GM21423 (cell line): ENCODE measurements around the gene CIB4.

Source experiments
- ATAC-seq: cut with Tn5 transposase; IDR thresholded peaks from one replicate; pipeline ENCODE4 v1.9.1; 2021; ENCODE audit warnings: mild to moderate bottlenecking, moderate library complexity; ENCODE audit not compliant: unreplicated experiment

CIB4 gene

DNA sequence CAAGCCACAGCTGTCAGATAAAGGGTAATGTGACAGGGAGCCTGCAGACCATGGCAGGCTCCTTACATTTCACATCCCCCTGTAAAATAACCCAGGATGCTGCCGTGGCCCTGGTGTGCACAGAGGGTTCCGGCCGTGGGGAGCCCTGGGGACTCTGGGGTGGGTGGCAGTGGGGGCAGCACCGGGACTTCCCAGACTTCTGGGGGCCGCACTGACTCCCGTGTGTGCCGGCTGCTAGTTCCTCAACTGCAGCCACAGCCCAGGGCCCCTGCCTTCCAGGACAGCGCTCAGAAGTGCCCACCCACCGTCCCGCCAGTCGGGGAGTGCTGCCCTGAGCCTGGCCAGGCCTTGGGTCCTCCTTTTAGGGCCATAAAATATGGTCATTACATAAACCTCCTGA is 56.5 kb downstream of the CIB4 start:
- ATAC-seq: no peak

DNA sequence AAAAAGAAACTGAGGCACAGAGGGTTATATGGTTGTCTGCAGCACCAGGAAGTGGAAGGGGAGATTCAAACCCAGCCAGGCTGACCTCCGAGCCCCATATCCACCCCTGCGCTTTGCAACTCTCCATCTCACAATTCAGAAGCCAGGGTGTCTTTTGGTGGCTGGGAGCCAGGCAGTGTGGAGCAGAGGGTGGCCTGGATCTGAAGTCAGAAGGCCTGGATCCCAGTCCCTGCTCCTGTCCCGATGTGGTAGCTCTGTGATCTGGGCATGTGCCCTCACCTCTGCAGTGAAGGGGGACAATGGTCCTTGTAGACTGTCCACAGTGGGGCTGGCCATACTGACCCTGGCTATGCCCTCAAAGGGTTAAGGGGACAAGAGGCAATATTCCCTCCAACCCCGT is 57.0 kb downstream of the CIB4 start:
- ATAC-seq: no peak

DNA sequence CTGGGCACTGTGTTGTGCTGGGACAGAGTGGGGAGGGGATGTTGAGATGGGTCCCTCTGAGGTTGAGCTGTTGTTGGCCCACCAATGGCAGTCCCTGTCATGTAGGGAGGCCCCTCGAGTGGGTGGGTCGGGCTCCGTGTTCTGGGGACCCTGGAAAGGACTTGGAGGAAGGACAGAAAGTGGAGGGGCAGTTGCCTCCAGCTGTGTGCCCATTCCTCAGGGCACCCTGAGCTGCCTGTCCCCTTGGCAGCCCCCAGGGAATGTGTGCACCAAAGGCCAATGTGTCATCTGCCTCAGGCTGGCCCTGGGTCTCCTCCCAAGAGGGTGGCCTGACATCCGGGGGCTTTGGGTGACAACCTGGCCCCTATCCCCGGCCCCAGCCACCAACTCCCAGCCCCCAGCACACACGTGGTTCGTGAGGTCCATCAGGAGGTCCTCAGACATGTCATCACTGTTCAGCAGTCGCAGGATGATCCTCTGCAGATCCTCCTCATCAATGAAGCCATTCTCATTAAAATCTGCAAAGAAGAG is 57.7 kb downstream of the CIB4 start:
- no peak for ATAC-seq

DNA sequence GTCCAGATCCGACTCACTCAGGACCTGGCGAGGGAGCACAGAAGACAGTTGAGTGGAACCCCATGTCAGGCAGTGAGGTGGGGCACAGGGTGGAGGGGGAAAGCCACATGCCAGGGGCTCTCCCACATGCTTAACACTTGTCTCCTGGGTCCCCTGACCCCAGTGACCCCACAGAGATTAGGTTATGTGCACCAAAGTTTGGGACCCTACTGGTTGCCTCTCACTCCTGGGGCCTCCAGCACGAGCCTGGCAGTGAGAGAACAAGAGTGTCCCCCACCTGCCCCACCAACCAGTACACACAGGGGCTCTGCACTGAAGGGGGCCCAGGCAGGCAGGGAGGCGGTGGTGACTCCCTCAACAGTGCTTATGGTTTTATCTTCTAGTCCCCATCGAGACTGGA is 58.3 kb downstream of the CIB4 start:
- no peak for ATAC-seq

DNA sequence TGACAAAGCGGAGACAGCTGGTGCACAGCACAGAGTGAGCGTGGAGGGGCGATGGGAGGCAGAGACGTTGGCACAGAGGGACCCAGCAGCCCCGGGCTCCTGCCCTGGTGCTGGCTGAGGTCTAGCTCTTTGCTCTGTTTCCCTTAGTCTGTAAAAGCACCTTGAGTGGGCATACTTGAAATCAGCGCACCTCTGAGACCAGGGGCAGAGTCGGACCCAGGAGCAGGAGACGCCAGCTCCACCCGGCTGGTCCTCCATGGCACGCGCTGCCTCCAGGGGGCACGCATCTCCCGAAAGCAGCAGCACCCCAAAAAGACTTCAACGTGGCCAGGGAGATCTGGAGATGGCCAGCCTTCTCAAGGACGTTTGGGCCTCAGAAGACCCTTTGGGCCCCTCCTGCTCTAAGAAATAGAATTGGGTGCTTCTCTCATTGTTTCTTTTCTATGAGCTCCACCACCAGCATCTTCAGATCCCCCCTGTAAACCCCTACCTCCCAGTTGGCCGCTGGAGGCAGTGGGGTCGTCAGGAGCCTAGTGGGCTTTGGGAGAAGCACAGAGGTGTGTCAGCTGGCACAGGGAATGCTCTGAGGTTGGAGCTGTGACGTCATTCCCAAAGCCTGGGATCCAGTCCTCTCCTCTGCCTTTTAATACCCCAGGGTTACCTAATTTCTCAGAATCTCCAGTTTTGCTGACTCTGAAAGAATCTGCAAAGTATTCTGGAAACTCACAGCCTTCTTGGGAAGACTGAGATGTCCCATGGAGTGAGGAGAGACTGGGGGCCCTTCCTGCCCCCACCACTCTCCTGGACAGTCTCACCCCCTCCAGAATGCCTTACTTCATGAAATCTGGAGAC is 58.9 kb downstream of the CIB4 start:
- no peak for ATAC-seq

DNA sequence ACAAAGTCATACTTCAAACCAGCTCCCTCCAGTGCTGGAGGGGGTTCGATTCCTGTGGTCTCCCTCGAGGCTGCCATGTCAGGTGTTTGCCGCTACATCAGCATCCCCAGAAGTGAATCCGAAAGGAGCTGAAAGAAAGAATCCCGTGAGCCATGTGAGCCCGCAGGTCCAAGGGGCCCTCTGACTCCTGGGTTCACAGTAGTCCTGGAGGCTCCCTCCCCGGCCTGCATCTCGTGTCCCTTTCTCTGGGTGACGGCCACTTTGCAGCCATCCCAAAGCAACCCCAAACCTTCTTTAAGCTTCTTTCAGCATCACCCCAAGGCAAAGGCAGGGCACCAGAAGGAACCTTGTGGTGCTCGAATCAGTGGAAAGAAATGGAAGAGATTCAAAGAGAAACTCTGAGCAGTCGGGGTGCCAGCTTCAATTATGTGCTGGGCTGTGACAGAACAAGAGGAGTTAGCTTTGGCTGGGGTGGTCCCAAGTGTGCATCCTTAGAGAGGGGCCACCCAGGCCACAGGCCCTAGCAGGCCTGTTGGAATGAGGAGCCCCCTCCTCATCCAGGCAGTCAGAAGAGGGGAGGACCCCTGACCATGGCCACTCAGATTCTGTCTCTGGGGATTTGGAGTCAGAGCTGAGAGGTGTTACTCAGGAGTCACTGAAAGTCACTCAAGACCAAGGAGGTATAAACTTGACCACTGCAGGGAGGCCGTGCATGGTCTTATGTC is 59.7 kb downstream of the CIB4 start:
- no peak for ATAC-seq

DNA sequence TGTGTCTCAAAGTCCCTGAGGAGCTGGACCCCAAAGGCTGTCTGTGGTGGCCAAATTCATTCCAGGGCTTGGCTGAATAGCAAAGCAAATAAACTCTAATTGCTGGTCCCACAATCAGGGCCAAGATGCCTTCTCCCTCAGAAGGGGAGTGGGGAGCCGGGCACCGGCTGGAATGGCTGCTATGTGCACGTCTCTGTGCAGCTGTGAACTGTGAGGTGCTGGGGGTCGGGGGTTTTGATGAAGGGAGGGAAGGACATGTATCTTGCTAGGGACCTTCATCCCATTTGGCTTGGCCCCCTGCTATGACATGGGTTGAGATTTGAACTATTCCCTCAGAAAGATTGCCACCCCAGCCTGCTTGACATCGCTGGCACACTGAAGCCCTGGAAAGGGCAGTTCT is 60.4 kb downstream of the CIB4 start:
- ATAC-seq: no peak

DNA sequence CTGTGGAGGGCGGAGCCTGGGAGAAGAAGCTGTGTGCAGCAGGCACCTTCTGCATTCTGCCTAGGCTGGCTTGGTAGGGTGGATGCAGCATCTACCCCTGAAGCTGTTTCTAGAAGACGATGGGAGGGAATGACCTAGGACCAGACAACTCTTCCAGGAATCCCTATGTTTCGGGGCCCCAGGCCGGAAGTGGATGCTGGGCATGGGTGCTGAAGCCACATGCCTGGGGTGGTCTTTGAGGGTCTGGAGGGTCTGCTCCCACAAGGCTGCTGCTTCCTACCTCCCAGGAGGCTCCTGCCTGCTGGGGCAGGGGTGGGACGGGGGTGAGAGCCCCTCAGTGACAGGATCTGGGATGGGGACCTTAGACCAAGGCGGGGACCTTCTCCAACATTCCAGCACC is 61.0 kb downstream of the CIB4 start:
- ATAC-seq: no peak

DNA sequence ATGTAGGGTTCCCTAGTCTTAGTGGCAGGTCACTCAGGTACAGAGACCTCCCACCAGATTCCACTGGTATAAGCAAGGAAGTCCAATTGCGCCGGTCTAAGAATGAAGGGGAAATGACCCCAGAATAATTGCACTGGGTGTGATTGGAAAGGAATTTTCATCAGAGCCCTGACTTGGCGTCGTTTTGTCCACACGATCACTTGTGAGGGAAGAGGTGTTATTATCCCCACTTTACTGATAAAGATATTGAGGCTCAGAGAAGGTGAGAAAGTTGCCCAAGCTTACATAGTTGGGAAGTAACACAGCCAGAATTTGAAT is 61.5 kb downstream of the CIB4 start:
- no peak for ATAC-seq

DNA sequence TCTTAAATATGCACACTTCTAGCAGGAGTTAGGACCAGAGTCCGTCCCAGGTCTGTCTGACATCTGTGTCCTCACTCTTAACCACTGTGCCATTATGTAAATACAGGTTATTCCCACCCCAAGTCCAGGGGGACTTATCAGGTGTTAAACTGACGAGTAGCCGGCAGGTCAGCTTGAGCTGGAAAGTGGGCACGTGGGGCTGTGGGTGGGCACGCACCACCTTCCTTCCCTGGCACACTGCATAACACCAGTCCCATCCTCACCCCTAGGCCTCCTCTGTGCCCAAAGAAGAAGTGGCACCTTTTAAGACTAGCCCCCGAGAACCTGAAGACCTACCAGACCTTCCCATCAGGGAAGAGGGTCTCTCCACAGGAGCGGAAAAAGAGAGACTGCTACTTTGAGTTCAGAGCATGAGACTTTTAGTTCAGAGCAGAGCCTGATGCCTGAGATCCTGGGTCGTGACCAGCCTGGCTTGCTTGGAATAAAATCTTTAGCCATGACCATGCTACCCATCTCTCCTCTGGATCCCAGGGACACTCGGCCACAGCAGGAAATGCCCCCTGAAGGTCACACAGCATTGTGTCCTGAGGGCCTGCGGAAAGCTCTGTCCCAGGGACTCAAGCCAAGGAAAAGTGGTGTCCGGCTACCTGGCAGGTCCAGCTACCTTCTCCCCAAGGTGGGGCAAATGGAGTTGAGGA is 62.0 kb downstream of the CIB4 start:
- ATAC-seq: no peak

DNA sequence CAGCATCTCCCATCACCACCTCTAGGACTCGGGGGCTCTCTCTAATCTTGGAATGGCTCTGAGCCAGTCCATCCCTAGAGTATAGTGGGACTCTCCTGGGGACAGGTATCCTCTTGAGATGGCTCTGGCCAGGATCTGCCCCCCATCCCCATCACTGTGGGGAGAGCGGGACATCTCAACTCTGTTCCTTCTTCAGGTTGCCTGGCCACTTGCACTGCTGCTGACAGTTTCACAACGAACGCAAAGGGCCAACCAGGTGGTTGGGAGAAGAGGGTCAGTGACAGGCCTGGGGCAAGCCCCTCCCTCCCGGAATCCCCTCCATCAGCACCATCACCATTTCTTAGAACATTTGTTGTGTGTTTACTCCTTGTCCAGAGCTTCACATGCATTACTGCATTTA is 62.6 kb downstream of the CIB4 start:
- ATAC-seq: no peak

DNA sequence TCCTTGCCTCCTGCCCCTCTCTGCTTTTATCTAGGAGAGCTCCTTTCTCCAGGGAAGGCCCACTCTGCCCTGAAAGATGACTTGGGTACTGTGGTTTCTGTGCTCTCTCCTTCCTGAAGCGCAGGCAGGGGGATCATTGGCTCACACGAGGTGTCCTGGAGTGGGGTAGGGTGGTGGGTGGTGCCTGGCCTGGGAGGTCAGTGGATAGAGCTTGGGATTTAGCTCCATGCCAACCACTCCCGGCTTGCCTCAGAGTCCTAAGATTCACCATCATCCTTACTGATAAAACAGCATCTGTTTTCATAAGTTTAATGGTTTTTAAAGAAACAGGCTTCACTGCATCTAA is 63.1 kb downstream of the CIB4 start:
- ATAC-seq: no peak

DNA sequence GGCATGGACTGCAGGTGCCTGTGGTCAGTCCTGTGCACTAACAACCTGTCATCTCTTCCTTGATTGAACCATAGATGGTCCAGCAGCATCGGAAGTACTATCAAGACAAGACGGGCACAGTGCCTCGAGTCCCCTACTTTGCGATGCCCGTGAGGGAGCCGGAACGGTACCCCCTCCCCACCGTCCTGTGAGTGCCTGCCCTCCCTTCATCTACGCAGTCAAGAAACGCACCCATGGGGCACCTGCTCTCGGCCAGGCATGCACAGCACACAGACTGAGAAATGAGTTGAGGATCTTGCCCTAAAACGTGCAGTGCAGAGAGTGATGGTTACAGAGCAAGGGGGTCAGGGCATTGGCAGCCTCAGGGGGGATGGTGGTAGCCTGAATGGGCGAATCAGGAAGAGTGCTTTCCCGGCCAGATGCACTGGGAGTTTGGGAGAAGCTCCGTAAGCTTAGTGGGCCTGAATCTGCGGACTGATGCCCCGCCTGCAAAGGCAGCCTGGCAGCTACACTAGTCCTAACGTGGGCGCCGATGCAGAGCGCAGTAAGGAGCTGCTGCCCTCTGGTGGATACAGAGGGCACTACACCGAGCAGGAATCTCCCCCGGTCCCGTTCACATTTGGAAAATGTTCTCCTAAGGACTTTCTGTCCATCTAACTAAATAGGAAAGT is 63.6 kb downstream of the CIB4 start:
- no peak for ATAC-seq

DNA sequence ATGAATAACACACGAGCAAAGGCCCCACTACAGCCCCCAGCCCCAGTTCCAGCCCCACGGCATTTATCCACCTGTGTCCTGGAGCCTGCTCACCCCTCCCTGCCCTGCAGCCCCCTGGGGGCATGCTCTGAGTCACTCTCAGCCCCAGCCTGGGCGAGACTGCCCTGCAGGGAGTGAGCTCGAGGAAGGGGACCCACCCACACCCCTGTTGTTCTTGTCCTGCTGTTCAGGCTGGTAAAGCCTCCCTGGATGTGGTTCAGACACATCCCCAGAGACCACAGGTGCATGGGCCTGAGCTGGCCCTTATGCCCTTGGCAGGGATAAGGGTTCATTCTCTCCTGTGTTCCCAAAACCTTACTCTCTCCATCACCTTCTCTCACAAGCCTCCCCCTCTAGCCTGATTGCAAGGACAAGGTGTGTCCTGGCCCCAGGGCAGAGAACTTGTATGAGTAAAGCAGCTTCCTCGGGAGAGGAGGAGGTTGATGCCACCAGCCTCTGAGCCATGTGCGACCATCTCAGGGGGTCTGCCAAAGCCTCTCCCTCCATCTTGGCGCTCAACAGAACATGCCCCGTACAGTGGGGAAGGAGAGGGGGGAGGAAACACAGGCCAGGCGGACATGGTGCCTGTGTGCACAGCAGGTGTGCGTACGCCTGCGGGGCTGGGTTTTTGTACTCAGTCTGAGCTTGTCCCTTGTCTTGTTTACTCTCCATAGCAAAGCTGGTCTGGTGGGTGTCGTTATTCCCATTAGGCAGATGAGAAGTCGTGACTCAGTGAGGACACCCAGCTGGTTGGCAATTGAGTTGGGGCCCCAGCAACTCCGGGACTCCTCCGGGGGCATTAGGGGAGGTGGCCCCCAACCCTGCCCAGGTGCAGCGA is 64.4 kb downstream of the CIB4 start:
- ATAC-seq: no peak

DNA sequence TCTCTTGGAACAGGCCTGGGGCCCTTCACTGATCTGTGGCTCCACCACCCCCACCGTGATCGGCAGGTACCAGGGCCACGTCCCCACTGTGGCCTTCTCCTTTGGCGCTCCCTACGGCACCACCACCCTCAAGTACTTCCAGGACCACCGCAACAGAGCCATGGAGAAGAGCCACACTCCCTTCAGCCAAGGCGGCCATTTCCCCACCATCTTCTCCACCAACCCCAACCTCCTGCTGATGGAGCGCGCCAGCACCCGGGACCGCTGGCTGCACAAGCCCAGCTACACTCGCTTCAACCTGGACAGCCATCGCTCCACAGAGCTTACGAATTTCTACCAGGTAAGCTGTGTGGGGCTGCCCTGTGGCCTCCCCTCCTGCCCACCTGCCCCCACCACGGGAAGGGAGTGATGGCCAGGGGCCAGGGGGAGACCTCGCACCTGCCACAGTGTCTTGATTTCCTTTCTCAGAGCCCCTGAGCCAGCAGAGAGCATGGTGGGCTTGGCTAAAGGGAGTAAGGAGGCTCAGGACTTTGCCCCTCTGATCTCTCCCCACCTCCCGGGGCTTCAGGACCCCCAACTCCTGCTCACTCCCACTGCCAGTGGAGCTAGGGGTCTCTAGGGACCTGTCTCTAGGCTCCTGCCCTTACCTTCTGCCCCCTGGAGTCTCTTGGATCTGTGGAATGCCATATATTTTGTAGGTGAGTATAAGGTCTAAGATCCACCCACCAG is 65.2 kb downstream of the CIB4 start:
- no peak for ATAC-seq

DNA sequence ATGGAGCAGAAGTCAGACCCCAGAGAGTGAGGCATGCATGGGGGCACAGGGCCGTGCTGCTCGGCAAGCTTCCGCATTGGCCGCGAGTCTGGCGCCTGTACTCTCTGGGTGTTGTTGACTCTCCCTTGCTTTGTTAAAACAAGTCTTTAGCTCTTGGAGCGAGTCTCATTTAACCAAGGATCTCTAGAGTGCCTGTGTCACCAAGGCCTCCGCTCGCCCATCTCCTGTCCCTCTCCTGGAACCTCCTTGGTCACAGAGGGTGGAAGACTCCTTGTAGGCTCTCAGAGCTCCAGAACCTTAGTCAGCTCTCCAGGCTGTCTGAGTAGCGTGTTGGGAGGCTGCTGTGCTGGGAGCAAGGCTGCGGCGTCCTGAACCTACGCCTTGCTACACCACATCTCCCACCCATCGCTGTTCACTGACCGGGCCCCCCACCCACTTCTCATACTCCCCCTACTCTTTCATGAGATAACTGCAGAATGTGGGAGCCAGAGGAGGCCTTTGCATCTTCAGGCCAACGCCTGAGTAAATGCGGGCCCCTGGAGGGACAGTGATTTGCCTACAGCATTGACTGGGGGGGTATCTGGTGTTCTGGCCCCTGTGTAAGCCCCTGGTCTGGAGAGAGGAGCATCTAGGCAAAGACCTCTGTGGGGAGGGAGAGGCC is 66.1 kb downstream of the CIB4 start:
- no peak for ATAC-seq

DNA sequence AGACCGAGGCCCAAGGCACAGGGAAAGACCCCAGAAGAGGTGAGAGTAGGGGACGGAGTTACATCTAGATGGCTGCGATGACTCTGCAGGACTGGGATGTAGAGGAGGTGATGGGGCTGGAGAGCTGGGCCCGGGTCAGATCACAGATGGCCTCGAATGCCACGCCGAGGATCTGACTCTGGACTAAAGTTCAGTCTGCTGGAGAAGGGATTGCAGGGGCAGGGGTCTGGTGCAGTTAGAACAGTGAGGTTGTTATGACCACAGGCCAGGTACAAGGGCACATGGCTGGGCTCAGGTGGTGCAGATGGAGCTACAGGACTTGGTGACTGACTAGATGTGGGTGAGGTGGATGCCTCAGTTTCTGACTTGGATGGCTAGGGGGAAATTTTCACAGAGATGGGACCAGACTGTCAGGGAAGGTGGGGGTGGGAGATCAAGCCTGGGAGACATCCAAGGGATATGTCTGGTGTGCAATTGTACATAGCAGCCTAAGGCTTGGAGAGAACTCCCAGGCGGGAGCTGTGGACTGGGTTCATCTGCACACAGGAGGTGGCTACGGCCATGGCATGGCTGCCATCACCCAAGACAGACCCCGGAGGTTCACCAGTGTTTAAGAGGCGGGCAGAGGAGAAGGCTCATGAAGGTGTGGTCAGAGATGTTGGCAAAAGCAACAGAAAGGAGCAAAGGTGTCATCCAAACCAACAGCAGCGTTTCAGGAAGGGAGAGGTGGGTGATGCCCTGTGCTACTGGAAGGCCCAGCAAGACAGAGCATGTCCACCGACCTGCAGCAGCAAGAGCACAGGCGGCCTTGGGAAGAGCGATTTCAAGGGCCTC is 66.9 kb downstream of the CIB4 start:
- ATAC-seq: no peak

DNA sequence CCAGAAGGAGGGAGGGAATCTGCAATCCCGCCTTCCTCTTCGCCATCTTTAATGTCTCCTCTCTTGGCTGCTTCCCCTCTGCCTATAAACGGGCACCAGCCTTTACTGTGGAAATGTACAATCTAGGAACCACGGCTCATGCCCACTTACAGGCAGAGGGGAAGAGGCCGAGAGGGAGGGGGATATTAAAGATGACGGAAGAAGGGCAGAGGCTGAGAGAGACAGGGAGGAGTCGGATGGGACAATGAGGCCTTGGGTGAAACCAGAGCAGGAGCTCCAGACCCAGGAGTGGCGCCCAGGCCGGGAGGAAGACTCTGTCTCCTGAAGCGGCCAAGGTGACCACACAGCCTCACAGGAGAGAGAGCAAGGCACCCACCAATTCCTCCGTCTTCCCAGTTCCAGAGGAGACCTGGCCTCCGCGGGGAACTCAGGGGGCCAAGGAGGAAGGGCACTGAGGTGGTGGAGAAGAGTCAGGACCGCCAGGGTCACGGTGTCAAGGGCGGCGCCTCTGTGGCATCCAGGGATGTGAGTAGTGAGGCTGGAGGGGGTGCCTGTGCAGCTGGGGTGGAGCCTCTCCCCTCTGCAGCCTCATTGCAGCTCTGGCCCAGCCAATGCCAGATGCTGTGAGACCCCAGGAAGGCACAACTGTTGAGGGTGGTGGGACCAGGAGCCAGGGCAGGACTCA is 67.8 kb downstream of the CIB4 start:
- ATAC-seq: no peak
